Measurements from ENCODE around the gene SLC22A15. TPM values are rescaled to one million over a fixed set of nuclear protein-coding genes. Genes with fewer than 3 reads are reported as not detected.

Gene SLC22A15
- total and polyA plus RNA-seq, 3 donors from 2014 or later, result 1.8 to 9.4 (median 6.4) TPM

GRCh38 chr1:116099919-116100318, 123.6 kb downstream of the SLC22A15 start:
- no peaks in the 10 kb centered on the region for H3K9me3 ChIP-seq
- no peak overlapping the region for H3K27ac ChIP-seq
- no peaks in the 10 kb centered on the region for H3K4me1 ChIP-seq
- no peak overlapping the region for H3K4me3 ChIP-seq
- intact Hi-C loops (cut with DNase I; ENCODE audit: low total_unique reads), result no loop called here
- H3K27me3 ChIP-seq, result no peaks in the 10 kb centered on the region
- WGBS, 2 donors, result 78 to 91% methylated on average over 2 of the region's 2 CpGs
- H3K36me3 ChIP-seq (ENCODE audit: low read depth, missing control alignments), result no peaks in the 10 kb centered on the region
- DNase-seq, result no peak
- TF ChIP-seq CTCF (IDR thresholded peaks at IDR 0.05) (no peak), POLR2A (IDR thresholded peaks at IDR 0.05) (no peak)

GRCh38 chr1:116104667-116105066, 128.4 kb downstream of the SLC22A15 start:
- 73 to 91% methylated on average over 2 to 3 of the region's 3 CpGs for WGBS, 2 donors
- TF ChIP-seq CTCF (IDR thresholded peaks at IDR 0.05) (no peak), POLR2A (IDR thresholded peaks at IDR 0.05) (no peak)
- intact Hi-C loops (cut with DNase I; ENCODE audit: low total_unique reads), result no loop called here
- Histone ChIP-seq H3K27me3 (no peaks in the 10 kb centered on the region), H3K4me3 (no peak overlapping the region), H3K9me3 (no peaks in the 10 kb centered on the region), H3K27ac (no peak overlapping the region), H3K4me1 (no peaks in the 10 kb centered on the region), H3K36me3 (ENCODE audit: low read depth, missing control alignments) (no peaks in the 10 kb centered on the region)
- DNase-seq, result no peak

DNA sequence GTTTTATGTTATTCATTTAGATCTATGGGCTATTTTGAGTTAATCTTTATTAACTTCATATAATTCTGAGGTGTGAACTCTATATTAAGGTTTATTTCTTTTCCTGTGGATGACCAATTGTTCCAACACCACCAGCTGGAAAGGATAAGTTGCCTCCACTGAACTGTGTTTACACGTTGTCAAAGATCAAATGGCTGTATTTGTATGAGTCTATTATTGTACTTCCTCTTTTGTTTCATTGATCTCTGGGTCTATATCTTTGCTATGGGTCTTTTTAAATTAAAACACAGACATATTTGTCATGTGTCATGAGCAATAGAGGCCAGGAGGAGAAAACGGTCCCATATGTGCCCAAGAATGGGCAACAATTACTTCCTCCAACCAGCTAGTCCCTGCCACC, 129.7 kb downstream of the SLC22A15 start:
- 66 to 73% methylated on average over 2 of the region's 2 CpGs for WGBS, 2 donors

GRCh38 chr1:116106646-116107045, 130.3 kb downstream of the SLC22A15 start:
- no peaks in the 10 kb centered on the region for H3K9me3 ChIP-seq
- H3K27ac ChIP-seq, result no peak overlapping the region
- H3K4me1 ChIP-seq, result no peaks in the 10 kb centered on the region
- no peak overlapping the region for H3K4me3 ChIP-seq
- no peaks in the 10 kb centered on the region for H3K36me3 ChIP-seq (ENCODE audit: low read depth, missing control alignments)
- intact Hi-C loops (cut with DNase I; ENCODE audit: low total_unique reads), result no loop called here
- TF ChIP-seq POLR2A (IDR thresholded peaks at IDR 0.05) (no peak), CTCF (IDR thresholded peaks at IDR 0.05) (no peak)
- H3K27me3 ChIP-seq, result no peaks in the 10 kb centered on the region
- no peak for DNase-seq
- 92 to 94% methylated on average over 4 of the region's 4 CpGs for WGBS, 2 donors

More for the DNA sequence above, 129.7 kb downstream of the SLC22A15 start:
- Histone ChIP-seq H3K9me3 (no peaks in the 10 kb centered on the region), H3K4me1 (no peaks in the 10 kb centered on the region), H3K27ac (no peak overlapping the region), H3K36me3 (ENCODE audit: low read depth, missing control alignments) (no peaks in the 10 kb centered on the region), H3K27me3 (no peaks in the 10 kb centered on the region), H3K4me3 (no peak overlapping the region)
- intact Hi-C loops (cut with DNase I; ENCODE audit: low total_unique reads), result no loop called here
- DNase-seq, result no peak
- TF ChIP-seq POLR2A (IDR thresholded peaks at IDR 0.05) (no peak), CTCF (IDR thresholded peaks at IDR 0.05) (no peak)

DNA sequence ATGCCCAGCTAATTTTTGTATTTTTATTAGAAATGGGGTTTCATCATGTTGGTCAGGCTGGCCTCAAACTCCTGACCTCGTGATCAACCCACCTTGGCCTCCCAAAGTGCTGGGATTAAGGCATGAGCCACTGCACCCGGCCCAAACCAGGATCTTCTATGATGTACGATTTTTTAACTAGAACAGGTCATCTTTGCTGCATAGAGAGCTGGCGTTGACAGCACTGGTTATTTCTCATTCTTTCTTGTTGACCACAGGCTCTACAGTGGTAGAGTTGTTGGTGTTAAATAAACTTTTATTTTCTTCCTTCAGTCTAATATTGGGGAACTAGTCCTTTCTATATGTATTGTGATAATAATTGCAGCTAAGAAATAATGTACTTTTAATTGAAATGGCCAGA, 131.1 kb downstream of the SLC22A15 start:
- WGBS, 2 donors, result 90 to 92% methylated on average over 4 of the region's 4 CpGs
- intact Hi-C loops (cut with DNase I; ENCODE audit: low total_unique reads), result no loop called here

More for the DNA sequence above, 131.1 kb downstream of the SLC22A15 start:
- H3K4me3 ChIP-seq, result no peak overlapping the region
- TF ChIP-seq CTCF (IDR thresholded peaks at IDR 0.05), result no peak
- TF ChIP-seq POLR2A (IDR thresholded peaks at IDR 0.05), result no peak
- H3K27ac ChIP-seq, result no peak overlapping the region
- no peaks in the 10 kb centered on the region for H3K27me3 ChIP-seq
- no peaks in the 10 kb centered on the region for H3K36me3 ChIP-seq (ENCODE audit: low read depth, missing control alignments)
- no peaks in the 10 kb centered on the region for H3K9me3 ChIP-seq
- DNase-seq, result no peak
- no peaks in the 10 kb centered on the region for H3K4me1 ChIP-seq

Data from testis (tissue), 3 donors.